ENCODE results near the gene SIX2. TPM values are rescaled to one million over a fixed set of nuclear protein-coding genes. Genes with fewer than 3 reads are reported as not detected.

SIX2 gene
- total RNA-seq, 3 donors from 2014 or later, result 0.98 to 3.5 (median 1.5) TPM

- TF ChIP-seq POLR2AphosphoS5 (IDR thresholded peaks at IDR 0.05) (no peak), CTCF (IDR thresholded peaks at IDR 0.05) (no peak), POLR2A (IDR thresholded peaks at IDR 0.05) (no peak)
- no peak overlapping the region for H3K4me3 ChIP-seq
- no peaks in the 10 kb centered on the region for H3K4me1 ChIP-seq
- H3K27ac ChIP-seq, result no peak overlapping the region
- DNase-seq (ENCODE audit: low spot score in 2 of 2), result no peak
- no peaks in the 10 kb centered on the region for H3K27me3 ChIP-seq
- intact Hi-C loops (cut with DNase I; ENCODE audit: low total_unique reads), result no loop called here
- no peaks in the 10 kb centered on the region for H3K36me3 ChIP-seq
- no peaks in the 10 kb centered on the region for H3K9me3 ChIP-seq
These were observed 43.6 kb downstream of the SIX2 start for GRCh38 chr2:44965684-44966083.

- TF ChIP-seq CTCF (IDR thresholded peaks at IDR 0.05) (no peak), POLR2AphosphoS5 (IDR thresholded peaks at IDR 0.05) (no peak), POLR2A (IDR thresholded peaks at IDR 0.05) (no peak)
- intact Hi-C loops (cut with DNase I; ENCODE audit: low total_unique reads), result no loop called here
- no peaks in the 10 kb centered on the region for H3K36me3 ChIP-seq
- DNase-seq (ENCODE audit: low spot score in 2 of 2), result no peak
- no peak overlapping the region for H3K4me3 ChIP-seq
- H3K9me3 ChIP-seq, result no peaks in the 10 kb centered on the region
- H3K27ac ChIP-seq, result no peak overlapping the region
- no peaks in the 10 kb centered on the region for H3K4me1 ChIP-seq
- no peaks in the 10 kb centered on the region for H3K27me3 ChIP-seq
These were observed 44.5 kb downstream of the SIX2 start for GRCh38 chr2:44964752-44965236.

GRCh38 chr2:44962176-44962695 lies 47.0 kb downstream of the SIX2 start:
- Histone ChIP-seq H3K9me3 (no peaks in the 10 kb centered on the region), H3K4me3 (no peak overlapping the region), H3K27ac (no peak overlapping the region), H3K27me3 (no peaks in the 10 kb centered on the region), H3K4me1 (no peaks in the 10 kb centered on the region), H3K36me3 (no peaks in the 10 kb centered on the region)
- DNase-seq (ENCODE audit: low spot score in 2 of 2), result no peak
- TF ChIP-seq POLR2AphosphoS5 (IDR thresholded peaks at IDR 0.05), result no peak
- TF ChIP-seq POLR2A (IDR thresholded peaks at IDR 0.05), result no peak
- TF ChIP-seq CTCF (IDR thresholded peaks at IDR 0.05), result no peak
- intact Hi-C loops (cut with DNase I; ENCODE audit: low total_unique reads), result no loop called here

GRCh38 chr2:44960871-44961270 lies 48.4 kb downstream of the SIX2 start:
- intact Hi-C loops (cut with DNase I; ENCODE audit: low total_unique reads), result no loop called here
- no peaks in the 10 kb centered on the region for H3K4me1 ChIP-seq
- H3K4me3 ChIP-seq, result no peak overlapping the region
- H3K27me3 ChIP-seq, result peaks cover 0 to 5% of the 10 kb centered on the region in 2 donors
- no peak for DNase-seq (ENCODE audit: low spot score in 2 of 2)
- H3K9me3 ChIP-seq, result no peaks in the 10 kb centered on the region
- H3K36me3 ChIP-seq, result no peaks in the 10 kb centered on the region
- TF ChIP-seq POLR2A (IDR thresholded peaks at IDR 0.05), result no peak
- TF ChIP-seq CTCF (IDR thresholded peaks at IDR 0.05), result no peak
- no peak for TF ChIP-seq POLR2AphosphoS5 (IDR thresholded peaks at IDR 0.05)
- no peak overlapping the region for H3K27ac ChIP-seq

- Histone ChIP-seq H3K27ac (no peak overlapping the region), H3K4me1 (peaks cover 3 to 6% of the 10 kb centered on the region in 2 donors), H3K9me3 (no peaks in the 10 kb centered on the region), H3K36me3 (no peaks in the 10 kb centered on the region), H3K4me3 (no peak overlapping the region), H3K27me3 (peaks cover 0 to 12% of the 10 kb centered on the region in 2 donors)
- intact Hi-C loops (cut with DNase I; ENCODE audit: low total_unique reads), result no loop called here
- DNase-seq (ENCODE audit: low spot score in 2 of 2), result no peak
- no peak for TF ChIP-seq POLR2A (IDR thresholded peaks at IDR 0.05)
- no peak for TF ChIP-seq CTCF (IDR thresholded peaks at IDR 0.05)
- no peak for TF ChIP-seq POLR2AphosphoS5 (IDR thresholded peaks at IDR 0.05)
These were observed 49.4 kb downstream of the SIX2 start for GRCh38 chr2:44959855-44960254.
